HEK293 (cell line): ENCODE measurements around the gene CPNE5.

Experiments
- GLIS2 ChIP-seq: fragments of 450-650 bp; formaldehyde crosslinking; IDR thresholded peaks from 2 replicates; pipeline ENCODE4 v1.5.1; 2016; ENCODE audit warnings: missing biosample characterization, missing genetic modification characterization
- SCRT1 ChIP-seq: fragments of 450-650 bp; formaldehyde crosslinking; IDR thresholded peaks from 2 replicates; pipeline ENCODE4 v1.5.1; 2016; ENCODE audit warnings: missing biosample characterization, missing genetic modification characterization, borderline replicate concordance
- SP2 ChIP-seq: fragments of 450-650 bp; formaldehyde crosslinking; IDR thresholded peaks from 2 replicates; pipeline ENCODE4 v1.5.1; 2016; ENCODE audit warnings: missing biosample characterization, missing genetic modification characterization
- TRIM28 ChIP-seq: IDR thresholded peaks from 2 replicates; pipeline ENCODE4 v1.6.1; 2011; ENCODE audit warnings: low read length, control low read depth, borderline replicate concordance
- ZNF211 ChIP-seq: fragments of 450-650 bp; formaldehyde crosslinking; IDR thresholded peaks from 2 replicates; pipeline ENCODE4 v1.5.1; 2016; ENCODE audit warnings: low read depth, missing biosample characterization, missing genetic modification characterization
- ZNF426 ChIP-seq: fragments of 450-650 bp; formaldehyde crosslinking; IDR thresholded peaks from 2 replicates; pipeline ENCODE4 v1.5.1; 2017; ENCODE audit warnings: missing biosample characterization, missing genetic modification characterization, mild to moderate bottlenecking, inconsistent platforms, moderate library complexity
- ZNF501 ChIP-seq: fragments of 450-650 bp; formaldehyde crosslinking; IDR thresholded peaks from 2 replicates; pipeline ENCODE4 v1.5.1; 2016; ENCODE audit warnings: missing biosample characterization, missing genetic modification characterization
- TF ChIP-seq, protein P1 (sequence below): fragments of 450-650 bp; formaldehyde crosslinking; IDR thresholded peaks from 2 replicates; pipeline ENCODE4 v1.5.1; 2017; ENCODE audit warnings: missing biosample characterization, mild to moderate bottlenecking, missing genetic modification characterization, moderate library complexity
- TF ChIP-seq, protein P2 (sequence below): fragments of 450-650 bp; formaldehyde crosslinking; IDR thresholded peaks from 2 replicates; pipeline ENCODE4 v1.5.1; 2016; ENCODE audit warnings: missing biosample characterization, missing genetic modification characterization
- TF ChIP-seq, protein P3 (sequence below): fragments of 450-650 bp; formaldehyde crosslinking; IDR thresholded peaks from 2 replicates; pipeline ENCODE4; 2016; ENCODE audit warnings: missing biosample characterization, missing genetic modification characterization
- TF ChIP-seq, protein P4 (sequence below): fragments of 450-650 bp; formaldehyde crosslinking; IDR thresholded peaks from 2 replicates; pipeline ENCODE4 v1.5.1; 2016; ENCODE audit warnings: missing biosample characterization, missing genetic modification characterization
- TF ChIP-seq, protein P5 (sequence below): fragments of 450-650 bp; formaldehyde crosslinking; IDR thresholded peaks from 2 replicates; pipeline ENCODE4 v1.5.1; 2016; ENCODE audit warnings: missing biosample characterization, missing genetic modification characterization
- TF ChIP-seq, protein P6 (sequence below): fragments of 450-650 bp; formaldehyde crosslinking; IDR thresholded peaks from 2 replicates; pipeline ENCODE4 v1.5.1; 2016; ENCODE audit warnings: missing biosample characterization, missing genetic modification characterization, low read depth

DNA sequence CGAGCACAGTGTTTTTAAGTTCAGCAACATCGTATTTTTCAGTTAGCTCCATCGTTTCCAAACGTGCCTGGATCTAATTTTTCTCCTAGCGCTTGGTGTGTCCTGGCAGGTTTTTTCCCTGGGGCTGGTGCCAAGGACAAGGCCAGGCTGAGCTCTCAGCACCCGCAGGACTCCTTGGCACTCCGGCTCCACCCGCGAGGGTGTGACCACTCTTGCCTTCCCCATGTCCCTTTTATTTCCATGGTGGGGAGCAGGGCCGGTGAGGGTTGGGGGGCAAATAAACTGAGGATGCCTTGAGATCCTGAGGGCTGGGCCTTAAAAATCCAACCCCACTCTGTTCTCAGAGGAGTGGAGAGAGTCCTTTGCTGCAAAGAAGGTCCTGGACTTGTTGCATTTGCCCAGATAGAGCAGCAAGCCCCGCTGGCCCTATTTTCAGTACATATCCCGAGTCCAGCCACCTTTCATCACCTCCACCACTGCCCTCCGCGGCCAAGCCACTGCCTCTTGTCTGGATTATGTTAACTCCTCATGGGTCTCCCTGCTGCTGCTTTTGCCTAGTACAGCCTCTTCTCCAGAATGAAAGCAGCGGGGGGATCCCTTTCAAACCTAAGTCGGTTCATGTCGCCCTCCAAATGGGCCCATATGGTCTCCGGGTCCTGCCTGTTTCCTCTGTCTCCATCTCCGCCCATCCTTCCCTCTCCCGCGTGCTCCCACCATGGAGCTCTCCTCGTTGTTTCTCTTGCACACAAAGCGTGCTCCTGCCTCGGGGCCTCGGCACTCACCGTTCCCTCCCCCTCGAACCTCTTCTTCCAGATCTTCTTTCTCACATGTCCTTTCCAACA is 146.2 kb downstream of the CPNE5 start:
- no peak for TF ChIP-seq GLIS2 (tag by site-specific recombination)
- TF ChIP-seq, protein P1, sequence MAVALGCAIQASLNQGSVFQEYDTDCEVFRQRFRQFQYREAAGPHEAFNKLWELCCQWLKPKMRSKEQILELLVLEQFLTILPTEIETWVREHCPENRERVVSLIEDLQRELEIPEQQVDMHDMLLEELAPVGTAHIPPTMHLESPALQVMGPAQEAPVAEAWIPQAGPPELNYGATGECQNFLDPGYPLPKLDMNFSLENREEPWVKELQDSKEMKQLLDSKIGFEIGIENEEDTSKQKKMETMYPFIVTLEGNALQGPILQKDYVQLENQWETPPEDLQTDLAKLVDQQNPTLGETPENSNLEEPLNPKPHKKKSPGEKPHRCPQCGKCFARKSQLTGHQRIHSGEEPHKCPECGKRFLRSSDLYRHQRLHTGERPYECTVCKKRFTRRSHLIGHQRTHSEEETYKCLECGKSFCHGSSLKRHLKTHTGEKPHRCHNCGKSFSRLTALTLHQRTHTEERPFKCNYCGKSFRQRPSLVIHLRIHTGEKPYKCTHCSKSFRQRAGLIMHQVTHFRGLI (tag by site-specific recombination) = no peak
- no peak for TF ChIP-seq ZNF211
- TF ChIP-seq ZNF426 (tag by site-specific recombination) = no peak
- TF ChIP-seq, protein P2, sequence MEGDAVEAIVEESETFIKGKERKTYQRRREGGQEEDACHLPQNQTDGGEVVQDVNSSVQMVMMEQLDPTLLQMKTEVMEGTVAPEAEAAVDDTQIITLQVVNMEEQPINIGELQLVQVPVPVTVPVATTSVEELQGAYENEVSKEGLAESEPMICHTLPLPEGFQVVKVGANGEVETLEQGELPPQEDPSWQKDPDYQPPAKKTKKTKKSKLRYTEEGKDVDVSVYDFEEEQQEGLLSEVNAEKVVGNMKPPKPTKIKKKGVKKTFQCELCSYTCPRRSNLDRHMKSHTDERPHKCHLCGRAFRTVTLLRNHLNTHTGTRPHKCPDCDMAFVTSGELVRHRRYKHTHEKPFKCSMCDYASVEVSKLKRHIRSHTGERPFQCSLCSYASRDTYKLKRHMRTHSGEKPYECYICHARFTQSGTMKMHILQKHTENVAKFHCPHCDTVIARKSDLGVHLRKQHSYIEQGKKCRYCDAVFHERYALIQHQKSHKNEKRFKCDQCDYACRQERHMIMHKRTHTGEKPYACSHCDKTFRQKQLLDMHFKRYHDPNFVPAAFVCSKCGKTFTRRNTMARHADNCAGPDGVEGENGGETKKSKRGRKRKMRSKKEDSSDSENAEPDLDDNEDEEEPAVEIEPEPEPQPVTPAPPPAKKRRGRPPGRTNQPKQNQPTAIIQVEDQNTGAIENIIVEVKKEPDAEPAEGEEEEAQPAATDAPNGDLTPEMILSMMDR = no peak
- TF ChIP-seq TRIM28 = no peak
- TF ChIP-seq, protein P3, sequence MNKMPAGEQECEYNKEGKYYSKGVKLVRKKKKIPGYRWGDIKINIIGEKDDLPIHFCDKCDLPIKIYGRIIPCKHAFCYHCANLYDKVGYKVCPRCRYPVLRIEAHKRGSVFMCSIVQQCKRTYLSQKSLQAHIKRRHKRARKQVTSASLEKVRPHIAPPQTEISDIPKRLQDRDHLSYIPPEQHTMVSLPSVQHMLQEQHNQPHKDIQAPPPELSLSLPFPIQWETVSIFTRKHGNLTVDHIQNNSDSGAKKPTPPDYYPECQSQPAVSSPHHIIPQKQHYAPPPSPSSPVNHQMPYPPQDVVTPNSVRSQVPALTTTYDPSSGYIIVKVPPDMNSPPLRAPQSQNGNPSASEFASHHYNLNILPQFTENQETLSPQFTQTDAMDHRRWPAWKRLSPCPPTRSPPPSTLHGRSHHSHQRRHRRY (tag by site-specific recombination) = no peak
- TF ChIP-seq ZNF501 (tag by site-specific recombination) = no peak
- no peak for TF ChIP-seq SP2 (tag by site-specific recombination)
- TF ChIP-seq, protein P4, sequence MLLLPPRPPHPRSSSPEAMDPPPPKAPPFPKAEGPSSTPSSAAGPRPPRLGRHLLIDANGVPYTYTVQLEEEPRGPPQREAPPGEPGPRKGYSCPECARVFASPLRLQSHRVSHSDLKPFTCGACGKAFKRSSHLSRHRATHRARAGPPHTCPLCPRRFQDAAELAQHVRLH (tag by site-specific recombination) = no peak
- TF ChIP-seq SCRT1 (tag by site-specific recombination) = no peak
- TF ChIP-seq, protein P5, sequence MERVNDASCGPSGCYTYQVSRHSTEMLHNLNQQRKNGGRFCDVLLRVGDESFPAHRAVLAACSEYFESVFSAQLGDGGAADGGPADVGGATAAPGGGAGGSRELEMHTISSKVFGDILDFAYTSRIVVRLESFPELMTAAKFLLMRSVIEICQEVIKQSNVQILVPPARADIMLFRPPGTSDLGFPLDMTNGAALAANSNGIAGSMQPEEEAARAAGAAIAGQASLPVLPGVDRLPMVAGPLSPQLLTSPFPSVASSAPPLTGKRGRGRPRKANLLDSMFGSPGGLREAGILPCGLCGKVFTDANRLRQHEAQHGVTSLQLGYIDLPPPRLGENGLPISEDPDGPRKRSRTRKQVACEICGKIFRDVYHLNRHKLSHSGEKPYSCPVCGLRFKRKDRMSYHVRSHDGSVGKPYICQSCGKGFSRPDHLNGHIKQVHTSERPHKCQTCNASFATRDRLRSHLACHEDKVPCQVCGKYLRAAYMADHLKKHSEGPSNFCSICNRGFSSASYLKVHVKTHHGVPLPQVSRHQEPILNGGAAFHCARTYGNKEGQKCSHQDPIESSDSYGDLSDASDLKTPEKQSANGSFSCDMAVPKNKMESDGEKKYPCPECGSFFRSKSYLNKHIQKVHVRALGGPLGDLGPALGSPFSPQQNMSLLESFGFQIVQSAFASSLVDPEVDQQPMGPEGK (tag by site-specific recombination) = no peak
- TF ChIP-seq, protein P6, sequence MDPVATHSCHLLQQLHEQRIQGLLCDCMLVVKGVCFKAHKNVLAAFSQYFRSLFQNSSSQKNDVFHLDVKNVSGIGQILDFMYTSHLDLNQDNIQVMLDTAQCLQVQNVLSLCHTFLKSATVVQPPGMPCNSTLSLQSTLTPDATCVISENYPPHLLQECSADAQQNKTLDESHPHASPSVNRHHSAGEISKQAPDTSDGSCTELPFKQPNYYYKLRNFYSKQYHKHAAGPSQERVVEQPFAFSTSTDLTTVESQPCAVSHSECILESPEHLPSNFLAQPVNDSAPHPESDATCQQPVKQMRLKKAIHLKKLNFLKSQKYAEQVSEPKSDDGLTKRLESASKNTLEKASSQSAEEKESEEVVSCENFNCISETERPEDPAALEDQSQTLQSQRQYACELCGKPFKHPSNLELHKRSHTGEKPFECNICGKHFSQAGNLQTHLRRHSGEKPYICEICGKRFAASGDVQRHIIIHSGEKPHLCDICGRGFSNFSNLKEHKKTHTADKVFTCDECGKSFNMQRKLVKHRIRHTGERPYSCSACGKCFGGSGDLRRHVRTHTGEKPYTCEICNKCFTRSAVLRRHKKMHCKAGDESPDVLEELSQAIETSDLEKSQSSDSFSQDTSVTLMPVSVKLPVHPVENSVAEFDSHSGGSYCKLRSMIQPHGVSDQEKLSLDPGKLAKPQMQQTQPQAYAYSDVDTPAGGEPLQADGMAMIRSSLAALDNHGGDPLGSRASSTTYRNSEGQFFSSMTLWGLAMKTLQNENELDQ (tag by site-specific recombination) = no peak
